ENCODE data around the gene SACS.

GRCh38 chr13:23453132-23453531 is 19.6 kb upstream of the SACS start:
- no peak for TF ChIP-seq CTCF (IDR thresholded peaks at IDR 0.05; ENCODE audit: poor library complexity)
- no peak for TF ChIP-seq EZH2 (IDR thresholded peaks at IDR 0.05; ENCODE audit: borderline replicate concordance)
- no peak for TF ChIP-seq EZH2phosphoT487 (IDR thresholded peaks at IDR 0.05; ENCODE audit: low read depth, severe bottlenecking, unreplicated experiment)

Measured in hepatocyte (in vitro differentiated cells).